Activated T-cell treated with anti-CD3 and anti-CD28 coated beads, Interleukin-2, amount 50 U/mL, for 72 hours (primary cell): Measurements from ENCODE around the gene UAP1L1. TPM values are rescaled to one million over a fixed set of nuclear protein-coding genes. Genes with fewer than 3 reads are reported as not detected.
A peak's percentile ranks its signal among the peaks of the same experiment; 100 is the strongest.
"Not testable (repeated sequence)": the region's sequence is repeated elsewhere in the genome, so short reads cannot be mapped to it uniquely, and the experiment has no call there.

ENCODE experiments used
- ATAC-seq, 2 donors: fragments of 150-1000 bp; cut with Tn5 transposase; replicated peaks in 1 of 2; 2 replicates each; pipeline ENCODE4 v1.10.0; 2021; ENCODE audit warnings: moderate library complexity in 2 of 2, mild to moderate bottlenecking in 1 of 2
- DNase-seq, 2 donors: peaks; one replicate each; pipeline ENCODE4 v3.0.0; 2021 to 2022; ENCODE audit warnings: mixed read lengths in 1 of 2
- H3K27ac Mint-ChIP-seq: one replicate; pipeline ENCODE4 v1.8.0; 2022; ENCODE audit warnings: mild to moderate bottlenecking, moderate library complexity, mixed read lengths
- H3K27me3 Mint-ChIP-seq: one replicate; pipeline ENCODE4 v1.8.0; 2022; ENCODE audit warnings: low read depth, mixed read lengths
- H3K36me3 Mint-ChIP-seq, 2 donors: one replicate each; pipeline ENCODE4 v1.8.0; 2022; ENCODE audit warnings: mixed read lengths in 2 of 2, mild to moderate bottlenecking in 1 of 2; ENCODE audit not compliant: insufficient read depth in 2 of 2
- H3K4me1 Mint-ChIP-seq: one replicate; pipeline ENCODE4 v1.8.0; 2022; ENCODE audit warnings: low read depth, mixed read lengths
- H3K4me3 Mint-ChIP-seq, 2 donors: one replicate each; pipeline ENCODE4 v1.8.0; 2022; ENCODE audit warnings: mild to moderate bottlenecking in 2 of 2, mixed read lengths in 2 of 2, moderate library complexity in 2 of 2
- H3K9me3 Mint-ChIP-seq, 2 donors: one replicate each; pipeline ENCODE4 v1.8.0; 2022; ENCODE audit warnings: mixed read lengths in 2 of 2
- total RNA-seq, 2 donors: library from RNA; stranded (reverse); gene quantifications; one replicate each; pipeline ENCODE4 v1.2.3, GENCODE V29; 2022

Gene UAP1L1
- total RNA-seq, 2 donors from 2014 or later = 13.6 to 14.3 TPM

GRCh38 chr9:137115394-137116026, 38.2 kb downstream of the UAP1L1 start:
- Mint-ChIP-seq H3K36me3 (peaks cover 0 to 4% of the 10 kb centered on the region in 2 donors), H3K9me3 (no peaks in the 10 kb centered on the region), H3K27me3 (no peaks in the 10 kb centered on the region), H3K27ac (no peak overlapping the region), H3K4me1 (peaks cover 12% of the 10 kb centered on the region), H3K4me3 (peak overlapping the region; percentile 20 to 62)
- ATAC-seq (no peak), DNase-seq (no peak)

DNA sequence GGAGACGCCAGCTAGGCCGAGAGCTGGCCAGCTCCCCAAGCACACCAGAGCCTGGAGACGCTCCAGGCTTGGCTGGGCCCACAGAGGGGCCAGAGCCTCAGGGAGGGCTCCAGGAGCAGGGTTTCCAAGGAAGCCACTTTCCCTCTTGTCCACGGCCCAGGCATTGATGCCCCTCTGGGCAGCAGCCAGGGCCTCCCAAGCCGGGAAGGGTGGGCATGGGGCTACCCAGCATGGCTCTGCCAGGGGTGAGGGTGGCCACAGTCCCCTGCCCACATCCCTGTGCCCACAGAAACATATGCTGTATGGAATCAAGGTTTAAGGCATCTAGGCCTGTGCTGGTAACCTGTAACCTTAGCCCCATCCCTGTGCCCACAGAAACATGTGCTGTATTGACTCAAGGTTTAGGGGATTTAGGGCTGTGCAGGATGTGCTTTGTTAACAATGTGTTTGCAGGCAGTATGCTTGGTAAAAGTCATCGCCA, 38.8 kb downstream of the UAP1L1 start:
- peaks cover 0 to 1% of the 10 kb centered on the region in 2 donors for H3K36me3 Mint-ChIP-seq
- no peaks in the 10 kb centered on the region for H3K27me3 Mint-ChIP-seq
- peak overlapping the region; percentile 20 to 61 for H3K4me3 Mint-ChIP-seq
- DNase-seq (no peak), ATAC-seq (no peak)
- no peak overlapping the region for H3K27ac Mint-ChIP-seq
- H3K4me1 Mint-ChIP-seq = peaks cover 12% of the 10 kb centered on the region
- H3K9me3 Mint-ChIP-seq = no peaks in the 10 kb centered on the region

- H3K4me3 Mint-ChIP-seq = peak overlapping the region in 1 of 2 donors; percentile 8
- no peaks in the 10 kb centered on the region for H3K9me3 Mint-ChIP-seq
- ATAC-seq (no peak), DNase-seq (no peak)
- H3K36me3 Mint-ChIP-seq = peaks cover 0 to 1% of the 10 kb centered on the region in 2 donors
- H3K4me1 Mint-ChIP-seq = peaks cover 13% of the 10 kb centered on the region
- H3K27me3 Mint-ChIP-seq = no peaks in the 10 kb centered on the region
- H3K27ac Mint-ChIP-seq = no peak overlapping the region
Observed at GRCh38 chr9:137116728-137117127, 39.4 kb downstream of the UAP1L1 start.

DNA sequence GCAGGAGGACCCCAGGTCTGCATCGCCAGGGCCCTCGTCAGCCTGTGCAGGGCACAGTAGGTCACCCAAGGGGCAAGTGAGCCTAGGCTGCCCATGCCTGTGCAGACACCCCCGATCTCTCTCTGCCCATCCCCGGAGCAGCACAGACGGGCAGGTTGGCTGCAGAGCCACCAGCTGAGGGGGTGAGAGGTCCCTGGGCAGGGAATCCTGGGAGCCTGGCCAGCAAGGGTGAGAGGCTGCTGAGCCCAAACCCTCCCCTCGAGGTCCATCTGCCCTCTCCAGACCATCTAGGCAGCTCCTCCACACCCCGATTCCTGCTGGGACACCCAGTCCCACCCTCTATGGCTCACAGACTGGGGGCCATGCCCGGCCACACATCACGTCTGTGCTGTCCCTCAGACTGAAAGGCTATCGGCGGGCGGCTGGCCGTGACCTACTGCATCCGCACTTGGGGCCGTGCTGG, 40.0 kb downstream of the UAP1L1 start:
- Mint-ChIP-seq H3K27me3 (no peaks in the 10 kb centered on the region), H3K27ac (no peak overlapping the region)

GRCh38 chr9:137118092-137118603, 40.8 kb downstream of the UAP1L1 start:
- H3K36me3 Mint-ChIP-seq, DNase-seq, ATAC-seq, H3K27me3 Mint-ChIP-seq, H3K4me3 Mint-ChIP-seq, H3K27ac Mint-ChIP-seq, H3K9me3 Mint-ChIP-seq: not testable (repeated sequence)
- peaks cover 22% of the 10 kb centered on the region for H3K4me1 Mint-ChIP-seq

More for the DNA sequence above, 40.0 kb downstream of the UAP1L1 start:
- Mint-ChIP-seq H3K4me1 (peaks cover 18% of the 10 kb centered on the region), H3K4me3 (peak overlapping the region in 1 of 2 donors; percentile 9), H3K36me3 (peaks cover 0 to 1% of the 10 kb centered on the region in 2 donors), H3K9me3 (no peaks in the 10 kb centered on the region)
- ATAC-seq (no peak), DNase-seq (no peak)

- not testable (repeated sequence) for H3K27me3 Mint-ChIP-seq, H3K4me3 Mint-ChIP-seq, H3K36me3 Mint-ChIP-seq, ATAC-seq, H3K27ac Mint-ChIP-seq, H3K9me3 Mint-ChIP-seq, DNase-seq
- H3K4me1 Mint-ChIP-seq = peaks cover 31% of the 10 kb centered on the region
Observed at GRCh38 chr9:137121927-137122795, 44.8 kb downstream of the UAP1L1 start.

DNA sequence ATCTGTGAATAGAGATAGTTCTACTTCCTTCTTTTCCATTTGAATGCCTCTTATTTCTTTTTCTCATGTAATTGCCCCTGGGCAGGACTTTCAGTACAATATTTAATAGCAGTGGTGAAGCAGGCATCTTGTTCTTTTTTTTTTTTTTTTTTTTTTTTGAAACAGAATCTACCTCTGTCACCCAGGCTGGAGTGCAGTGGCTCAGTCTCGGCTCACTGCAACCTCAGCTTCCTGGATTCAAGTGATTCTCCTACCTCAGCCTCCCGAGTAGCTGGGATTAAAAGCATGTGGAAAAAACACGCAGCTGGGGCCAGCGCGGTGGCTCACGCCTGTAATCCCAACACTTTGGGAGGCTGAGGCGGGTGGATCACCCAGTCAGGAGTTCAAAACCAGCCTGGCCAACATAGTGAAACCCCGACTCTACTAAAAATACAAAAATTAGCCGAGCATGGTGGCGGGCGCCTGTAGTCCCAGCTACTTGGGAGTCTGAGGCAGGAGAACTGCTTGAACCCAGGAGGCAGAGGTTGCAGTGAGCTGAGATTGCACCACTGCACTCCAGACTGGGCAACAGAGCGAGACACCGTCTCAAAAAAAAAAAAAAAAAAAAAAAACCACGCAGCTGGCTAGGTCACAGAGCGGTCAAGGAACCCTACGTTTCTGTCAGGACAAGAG, 45.6 kb downstream of the UAP1L1 start:
- H3K4me1 Mint-ChIP-seq = peaks cover 37% of the 10 kb centered on the region
- not testable (repeated sequence) for H3K9me3 Mint-ChIP-seq, H3K36me3 Mint-ChIP-seq, H3K27ac Mint-ChIP-seq, DNase-seq, ATAC-seq, H3K27me3 Mint-ChIP-seq, H3K4me3 Mint-ChIP-seq

- DNase-seq (no peak), ATAC-seq (no peak)
- Mint-ChIP-seq H3K4me3 (no peak overlapping the region), H3K4me1 (peaks cover 43% of the 10 kb centered on the region), H3K27me3 (no peaks in the 10 kb centered on the region), H3K9me3 (no peaks in the 10 kb centered on the region), H3K27ac (no peak overlapping the region), H3K36me3 (no peaks in the 10 kb centered on the region)
Observed at GRCh38 chr9:137123468-137123837, 46.1 kb downstream of the UAP1L1 start.

DNA sequence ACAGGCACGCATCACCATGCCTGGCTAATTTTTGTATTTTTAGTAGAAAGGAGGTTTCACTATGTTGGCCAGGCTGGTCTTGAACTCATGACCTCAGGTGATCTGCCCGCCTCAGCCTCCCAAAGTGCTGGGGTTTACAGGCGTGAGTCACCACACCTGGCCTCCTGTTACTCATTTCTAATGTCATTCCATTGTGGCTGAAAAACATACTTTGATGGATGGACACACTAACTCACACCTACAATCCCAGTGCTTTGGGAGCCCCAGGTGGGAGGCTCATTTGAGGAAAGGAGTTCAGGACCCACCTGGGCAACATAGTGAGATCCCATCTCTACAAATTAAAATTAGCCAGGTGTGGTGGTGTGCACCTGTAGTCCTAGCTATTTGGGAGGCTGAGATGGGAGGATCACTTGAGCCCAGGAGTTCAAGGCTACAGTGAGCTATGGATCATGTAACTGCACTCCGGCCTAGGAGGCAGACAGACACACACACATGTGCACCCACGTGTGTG, 46.7 kb downstream of the UAP1L1 start:
- H3K4me1 Mint-ChIP-seq = peaks cover 45% of the 10 kb centered on the region
- not testable (repeated sequence) for H3K9me3 Mint-ChIP-seq, H3K27ac Mint-ChIP-seq, ATAC-seq, H3K36me3 Mint-ChIP-seq, H3K4me3 Mint-ChIP-seq, DNase-seq, H3K27me3 Mint-ChIP-seq

DNA sequence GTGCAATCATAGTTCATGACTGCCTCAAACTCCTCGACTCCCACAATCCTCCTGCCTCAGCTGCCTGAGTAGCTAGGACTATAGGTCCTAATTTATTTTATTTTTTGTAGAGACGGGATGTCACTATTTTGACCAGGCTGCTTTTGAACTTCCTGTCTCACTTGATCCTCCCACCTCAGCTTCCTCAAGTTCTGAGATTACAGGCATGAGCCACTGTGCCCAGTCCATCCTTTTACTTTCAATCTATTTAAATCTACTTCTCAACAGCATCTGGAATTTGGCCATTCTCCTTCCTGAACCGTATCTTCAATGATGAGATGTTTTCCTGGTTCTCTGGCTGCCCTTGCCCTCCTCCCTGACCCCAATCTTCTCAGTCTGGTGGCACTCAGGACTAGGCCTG, 49.5 kb downstream of the UAP1L1 start:
- DNase-seq (no peak), ATAC-seq (no peak)
- no peaks in the 10 kb centered on the region for H3K27me3 Mint-ChIP-seq
- peaks cover 0 to 2% of the 10 kb centered on the region in 2 donors for H3K36me3 Mint-ChIP-seq
- no peaks in the 10 kb centered on the region for H3K9me3 Mint-ChIP-seq
- peak overlapping the region; percentile 88 for H3K27ac Mint-ChIP-seq
- peak overlapping the region; percentile 92 to 97 for H3K4me3 Mint-ChIP-seq
- H3K4me1 Mint-ChIP-seq = peaks cover 44% of the 10 kb centered on the region

DNA sequence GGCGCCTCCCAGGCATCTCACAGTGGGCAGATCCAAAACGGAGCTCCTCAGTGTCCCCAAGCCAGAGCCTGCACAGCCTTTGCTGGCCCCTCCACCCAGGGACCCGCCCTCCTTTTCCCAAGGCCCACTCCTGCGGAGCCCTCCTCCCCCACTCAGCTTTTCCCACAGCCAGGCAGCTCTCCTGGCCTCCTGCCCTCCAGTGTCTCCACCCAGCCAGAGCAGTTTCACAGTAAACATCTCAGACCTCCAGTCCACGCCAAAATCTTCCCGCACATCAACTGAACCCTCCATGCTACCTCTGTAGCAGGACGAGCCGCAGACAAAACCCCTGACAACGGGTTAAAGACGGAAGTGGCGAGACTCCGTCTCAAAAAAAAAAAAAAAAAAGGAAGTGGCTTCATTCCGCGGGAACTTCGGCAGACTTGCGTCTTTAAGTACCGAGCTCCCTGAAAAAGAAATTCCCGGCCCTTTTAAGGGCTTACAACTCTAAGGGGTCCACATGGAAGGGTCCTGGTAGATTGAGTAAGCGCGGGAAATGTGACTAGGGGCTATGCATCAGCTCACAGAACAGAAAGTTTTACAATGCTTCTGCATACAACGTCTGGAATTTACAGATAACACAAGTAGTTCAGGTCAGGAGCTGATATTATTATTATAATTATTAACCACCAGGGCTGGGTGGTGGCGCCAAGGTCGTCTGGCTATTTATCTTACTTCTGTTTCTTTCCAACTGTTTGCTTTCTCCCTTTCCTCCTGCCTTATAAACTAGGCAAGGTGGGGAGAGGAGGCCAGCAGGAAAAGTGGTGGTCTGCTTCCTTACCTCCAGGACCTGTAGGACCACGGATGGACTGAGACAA, 50.2 kb downstream of the UAP1L1 start:
- ATAC-seq = no peak
- DNase-seq = peak; percentile 35 to 43
- H3K9me3 Mint-ChIP-seq = no peaks in the 10 kb centered on the region
- H3K27me3 Mint-ChIP-seq = no peaks in the 10 kb centered on the region
- H3K4me1 Mint-ChIP-seq = peaks cover 36% of the 10 kb centered on the region
- peak overlapping the region; percentile 88 for H3K27ac Mint-ChIP-seq
- H3K36me3 Mint-ChIP-seq = peaks cover 0 to 2% of the 10 kb centered on the region in 2 donors
- peak overlapping the region; percentile 92 to 97 for H3K4me3 Mint-ChIP-seq
